ENCODE data around the gene SLC10A3.

DNA sequence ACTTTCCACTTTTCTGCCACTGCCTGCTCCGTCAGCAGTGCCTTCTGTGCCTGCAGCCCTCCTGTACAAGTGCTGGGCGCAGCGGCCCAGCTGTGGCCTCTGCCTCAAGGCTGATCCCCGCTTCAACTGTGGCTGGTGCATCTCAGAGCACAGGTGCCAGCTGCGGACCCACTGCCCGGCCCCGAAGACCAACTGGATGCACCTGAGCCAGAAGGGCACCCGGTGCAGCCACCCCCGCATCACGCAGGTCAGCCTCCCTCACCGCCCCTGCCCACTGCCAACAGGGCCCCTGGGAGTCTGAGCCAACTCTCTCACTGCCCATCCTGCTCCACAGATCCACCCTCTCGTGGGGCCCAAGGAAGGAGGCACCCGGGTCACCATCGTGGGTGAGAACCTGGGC is 24.8 kb downstream of the SLC10A3 start:
- TF ChIP-seq CTCF (conservative IDR thresholded peaks at IDR 0.05) (no peak), EZH2 (IDR thresholded peaks at IDR 0.05; ENCODE audit: low read depth) (no peak)
